K562 (cell line): ENCODE data around the gene SURF6. TPM values are rescaled to one million over a fixed set of nuclear protein-coding genes. Genes with fewer than 3 reads are reported as not detected.

Source experiments
- BCOR ChIP-seq: fragments of 450-650 bp; IDR thresholded peaks from 2 replicates; pipeline ENCODE4 v1.6.1; 2016
- CC2D1A ChIP-seq: fragments of 450-650 bp; IDR thresholded peaks from 2 replicates; pipeline ENCODE4 v1.6.1; 2017; ENCODE audit warnings: mild to moderate bottlenecking
- CREB3 ChIP-seq: fragments of 450-650 bp; conservative IDR thresholded peaks from 2 replicates; pipeline ENCODE4 v1.6.1; 2016; ENCODE audit warnings: missing genetic modification characterization, low read depth, mild to moderate bottlenecking, missing compliant biosample characterization, moderate library complexity
- HINFP ChIP-seq: fragments of 450-650 bp; conservative IDR thresholded peaks from 2 replicates; pipeline ENCODE4 v1.6.1; 2016; ENCODE audit warnings: missing genetic modification characterization, low read depth, mild to moderate bottlenecking, control low read depth, missing compliant biosample characterization
- ILK ChIP-seq: fragments of 450-650 bp; IDR thresholded peaks from 2 replicates; pipeline ENCODE4 v1.6.1; 2016; ENCODE audit warnings: missing genetic modification characterization, low read depth, mild to moderate bottlenecking, missing compliant biosample characterization, moderate library complexity, borderline replicate concordance
- MECOM ChIP-seq: fragments of 250-450 bp; sonication (Bioruptor Pico); IDR thresholded peaks from 2 replicates; pipeline ENCODE4 v1.8.0; 2022; ENCODE audit warnings: inconsistent platforms
- NCOA6 ChIP-seq: fragments of 450-650 bp; IDR thresholded peaks from 2 replicates; pipeline ENCODE4 v1.6.1; 2017; ENCODE audit warnings: mild to moderate bottlenecking
- NFIX ChIP-seq: fragments of 250-450 bp; sonication (Bioruptor Pico); IDR thresholded peaks from 2 replicates; pipeline ENCODE4 v1.4.0; 2020; ENCODE audit warnings: low read depth, mild to moderate bottlenecking, moderate library complexity
- NR2F6 ChIP-seq: fragments of 450-650 bp; formaldehyde crosslinking; IDR thresholded peaks from 2 replicates; pipeline ENCODE4 v1.4.0; 2020; ENCODE audit warnings: mild to moderate bottlenecking
- SFPQ ChIP-seq: fragments of 200-400 bp; formaldehyde crosslinking; IDR thresholded peaks from 2 replicates; pipeline ENCODE4 v1.6.1; 2017; ENCODE audit warnings: mild to moderate bottlenecking, low read depth, low read length, moderate library complexity
- SMAD1 ChIP-seq: fragments of 150-350 bp; IDR thresholded peaks from 2 replicates; pipeline ENCODE4 v1.6.1; 2014; ENCODE audit warnings: low read length, low read depth; ENCODE audit not compliant: partially characterized antibody
- TAL1 ChIP-seq: fragments of 450-650 bp; IDR thresholded peaks from 2 replicates; pipeline ENCODE4 v1.6.1; 2016; ENCODE audit warnings: mild to moderate bottlenecking
- ZBTB12 ChIP-seq: fragments of 250-450 bp; sonication (Bioruptor Pico); IDR thresholded peaks from 2 replicates; pipeline ENCODE4 v1.4.0; 2020
- ZFPM2 ChIP-seq: fragments of 250-450 bp; sonication (Bioruptor Pico); IDR thresholded peaks from 2 replicates; pipeline ENCODE4 v1.5.1; 2022; ENCODE audit warnings: mild to moderate bottlenecking
- ZNF197 ChIP-seq: fragments of 200-800 bp; sonication (Bioruptor generic); IDR thresholded peaks from 2 replicates; pipeline ENCODE4 v1.6.1; 2016; ENCODE audit warnings: low read depth, missing genetic modification characterization, missing compliant biosample characterization
- ZNF408 ChIP-seq: fragments of 250-450 bp; sonication (Bioruptor Pico); IDR thresholded peaks from 2 replicates; pipeline ENCODE4 v1.4.0; 2020; ENCODE audit warnings: low read depth, mild to moderate bottlenecking, moderate library complexity
- ZNF512 ChIP-seq: IDR thresholded peaks from 2 replicates; pipeline ENCODE4 v1.6.1; 2016; ENCODE audit warnings: missing genetic modification characterization, missing compliant biosample characterization
- ZNF77 ChIP-seq: fragments of 250-450 bp; sonication (Bioruptor Pico); IDR thresholded peaks from 2 replicates; pipeline ENCODE4 v1.5.0; 2020
- ZZZ3 ChIP-seq: fragments of 450-650 bp; IDR thresholded peaks from 2 replicates; pipeline ENCODE4 v1.6.1; 2016; ENCODE audit warnings: antibody characterized with exemption, mild to moderate bottlenecking, moderate library complexity
- polyA plus RNA-seq, 8 experiments: library from polyadenylated mRNA; depleted of rRNA in 4 of 8; stranded (reverse) in 5 of 8; unstranded in 3 of 8; fragments of >200 nt; fragmentation: Nextera tagmentation in 2 of 8; fragmentation: Illumina TruSeq in 1 of 8; extraction: Ambion mirVana in 2 of 8; extraction: Trizol in 1 of 8; gene quantifications; 2 replicates each; pipeline versions ENCODE4 v1.2.1 to v1.2.3, GENCODE V29; 2011 to 2014; ENCODE audit warnings: inconsistent platforms in 1 of 8, missing spikeins in 1 of 8
- total RNA-seq, 7 experiments: library from RNA; depleted of rRNA in 6 of 7; stranded (reverse); fragments of >200 nt in 6 of 7; fragmentation: Illumina TruSeq in 2 of 7; extraction: Trizol in 2 of 7; gene quantifications; 2 replicates each; pipeline versions ENCODE4 v1.2.1 to v1.2.3, GENCODE V29; 2011 to 2021; ENCODE audit warnings: low replicate concordance in 1 of 7

Gene SURF6
- total and polyA plus RNA-seq, 9 of the 15 experiments (the other 6 are each of a cell fraction or from before 2014, with no cell fraction given), result 1.4 to 68.3 (median 14.7) TPM

GRCh38 chr9:133375724-133376654, 40.0 kb upstream of the SURF6 start, which contains the start of the genes STKLD1 and SURF4 (continued):
- TF ChIP-seq ZNF408 (CRISPR knock-in tag) (no peak), ZNF77 (no peak), NR2F6 (CRISPR knock-in tag) (no peak), NCOA6 (no peak), BCOR (no peak), ZNF197 (no peak), ZFPM2 (no peak), NFIX (CRISPR knock-in tag) (no peak), MECOM (no peak), SFPQ (no peak), ZZZ3 (no peak), SMAD1 (no peak), CREB3 (no peak), TAL1 (no peak), HINFP (tag) (no peak), ZBTB12 (CRISPR knock-in tag) (peak; percentile 51; the same call in 1 of the 2 replicates), ZNF512 (tag) (no peak), ILK (tag) (no peak), CC2D1A (no peak)
